ENCODE data around the gene ADD1. TPM values are rescaled to one million over a fixed set of nuclear protein-coding genes. Genes with fewer than 3 reads are reported as not detected.

ADD1 gene
- polyA plus RNA-seq, 4 donors: 158 to 262 (median 177) TPM

- Histone ChIP-seq H3K9me3 (ENCODE audit: control insufficient read depth in 2 of 2, insufficient read depth in 1 of 2, low read depth in 1 of 2, low read length in 1 of 2) (no peaks in the 10 kb centered on the region), H3K36me3 (ENCODE audit: control insufficient read depth in 3 of 3, insufficient read depth in 2 of 3, low read depth in 1 of 3, low read length in 3 of 3) (peaks cover 0 to 58% (median 8%) of the 10 kb centered on the region in 3 donors), H3K4me1 (ENCODE audit: control insufficient read depth in 3 of 3, insufficient read depth in 2 of 3, low read depth in 1 of 3, low read length in 2 of 3) (peaks cover 0 to 3% (median 0%) of the 10 kb centered on the region in 3 donors), H3K27me3 (ENCODE audit: control insufficient read depth in 3 of 3, insufficient read depth in 3 of 3, low read length in 3 of 3) (no peaks in the 10 kb centered on the region), H3K27ac (ENCODE audit: low read depth in 1 of 3, low read length in 2 of 3) (no peak overlapping the region), H3K4me3 (ENCODE audit: low read depth in 1 of 3, low read length in 3 of 3) (no peak overlapping the region)
- no peak for DNase-seq
- 88 to 90% (median 89%) methylated on average over 8 of the region's 8 CpGs for WGBS, 3 donors
- no peak for FAIRE-seq
These were observed 7.7 kb upstream of the ADD1 start for GRCh38 chr4:2835978-2836377.

- Histone ChIP-seq H3K4me3 (ENCODE audit: low read depth in 1 of 3, low read length in 3 of 3) (no peak overlapping the region), H3K27ac (ENCODE audit: low read depth in 1 of 3, low read length in 2 of 3) (peak overlapping the region in 2 of 3 donors; percentile 2 to 14), H3K36me3 (ENCODE audit: control insufficient read depth in 3 of 3, insufficient read depth in 2 of 3, low read depth in 1 of 3, low read length in 3 of 3) (peaks cover 0 to 54% (median 7%) of the 10 kb centered on the region in 3 donors), H3K4me1 (ENCODE audit: control insufficient read depth in 3 of 3, insufficient read depth in 2 of 3, low read depth in 1 of 3, low read length in 2 of 3) (peaks cover 0 to 3% (median 0%) of the 10 kb centered on the region in 3 donors), H3K27me3 (ENCODE audit: control insufficient read depth in 3 of 3, insufficient read depth in 3 of 3, low read length in 3 of 3) (no peaks in the 10 kb centered on the region), H3K9me3 (ENCODE audit: control insufficient read depth in 2 of 2, insufficient read depth in 1 of 2, low read depth in 1 of 2, low read length in 1 of 2) (no peaks in the 10 kb centered on the region)
- DNase-seq (no peak), FAIRE-seq (no peak)
- WGBS, 3 donors: 79 to 86% (median 82%) methylated on average over 5 of the region's 5 CpGs
These were observed 7.2 kb upstream of the ADD1 start for GRCh38 chr4:2836391-2836859.

GRCh38 chr4:2837110-2837903 is 6.3 kb upstream of the ADD1 start:
- no peak for FAIRE-seq

GRCh38 chr4:2837904-2838496 is 5.6 kb upstream of the ADD1 start:
- H3K36me3 ChIP-seq (ENCODE audit: control insufficient read depth in 3 of 3, insufficient read depth in 2 of 3, low read depth in 1 of 3, low read length in 3 of 3): peaks cover 0 to 38% (median 4%) of the 10 kb centered on the region in 3 donors
- DNase-seq (peak in 1 of 2 donors; percentile 56), FAIRE-seq (no peak)
- peaks cover 0 to 6% (median 3%) of the 10 kb centered on the region in 3 donors for H3K4me1 ChIP-seq (ENCODE audit: control insufficient read depth in 3 of 3, insufficient read depth in 2 of 3, low read depth in 1 of 3, low read length in 2 of 3)
- no peak overlapping the region for H3K4me3 ChIP-seq (ENCODE audit: low read depth in 1 of 3, low read length in 3 of 3)
- no peaks in the 10 kb centered on the region for H3K9me3 ChIP-seq (ENCODE audit: control insufficient read depth in 2 of 2, insufficient read depth in 1 of 2, low read depth in 1 of 2, low read length in 1 of 2)
- no peaks in the 10 kb centered on the region for H3K27me3 ChIP-seq (ENCODE audit: control insufficient read depth in 3 of 3, insufficient read depth in 3 of 3, low read length in 3 of 3)
- WGBS, 3 donors: 40 to 70% (median 60%) methylated on average over 7 to 8 of the region's 8 CpGs
- peak overlapping the region; percentile 5 to 74 (median 67) for H3K27ac ChIP-seq (ENCODE audit: low read depth in 1 of 3, low read length in 2 of 3)

More at GRCh38 chr4:2837110-2837903, 6.3 kb upstream of the ADD1 start:
- no peak for DNase-seq
- 69 to 74% (median 71%) methylated on average over 20 of the region's 20 CpGs for WGBS, 3 donors
- H3K36me3 ChIP-seq (ENCODE audit: control insufficient read depth in 3 of 3, insufficient read depth in 2 of 3, low read depth in 1 of 3, low read length in 3 of 3): peaks cover 0 to 45% (median 4%) of the 10 kb centered on the region in 3 donors
- no peaks in the 10 kb centered on the region for H3K27me3 ChIP-seq (ENCODE audit: control insufficient read depth in 3 of 3, insufficient read depth in 3 of 3, low read length in 3 of 3)
- no peak overlapping the region for H3K4me3 ChIP-seq (ENCODE audit: low read depth in 1 of 3, low read length in 3 of 3)
- peaks cover 0 to 3% (median 0%) of the 10 kb centered on the region in 3 donors for H3K4me1 ChIP-seq (ENCODE audit: control insufficient read depth in 3 of 3, insufficient read depth in 2 of 3, low read depth in 1 of 3, low read length in 2 of 3)
- H3K27ac ChIP-seq (ENCODE audit: low read depth in 1 of 3, low read length in 2 of 3): peak overlapping the region; percentile 5 to 74 (median 67)
- no peaks in the 10 kb centered on the region for H3K9me3 ChIP-seq (ENCODE audit: control insufficient read depth in 2 of 2, insufficient read depth in 1 of 2, low read depth in 1 of 2, low read length in 1 of 2)

GRCh38 chr4:2839060-2839459 is 4.6 kb upstream of the ADD1 start:
- Histone ChIP-seq H3K27ac (ENCODE audit: low read depth in 1 of 3, low read length in 2 of 3) (no peak overlapping the region), H3K27me3 (ENCODE audit: control insufficient read depth in 3 of 3, insufficient read depth in 3 of 3, low read length in 3 of 3) (no peaks in the 10 kb centered on the region), H3K36me3 (ENCODE audit: control insufficient read depth in 3 of 3, insufficient read depth in 2 of 3, low read depth in 1 of 3, low read length in 3 of 3) (peaks cover 0 to 27% (median 0%) of the 10 kb centered on the region in 3 donors), H3K9me3 (ENCODE audit: control insufficient read depth in 2 of 2, insufficient read depth in 1 of 2, low read depth in 1 of 2, low read length in 1 of 2) (no peaks in the 10 kb centered on the region), H3K4me3 (ENCODE audit: low read depth in 1 of 3, low read length in 3 of 3) (no peak overlapping the region), H3K4me1 (ENCODE audit: control insufficient read depth in 3 of 3, insufficient read depth in 2 of 3, low read depth in 1 of 3, low read length in 2 of 3) (peaks cover 0 to 7% (median 3%) of the 10 kb centered on the region in 3 donors)
- FAIRE-seq (no peak), DNase-seq (no peak)
- WGBS, 3 donors: 97 to 98% (median 97%) methylated on average over 3 of the region's 3 CpGs

- Histone ChIP-seq H3K4me3 (ENCODE audit: low read depth in 1 of 3, low read length in 3 of 3) (peak overlapping the region; percentile 80 to 99 (median 96)), H3K27me3 (ENCODE audit: control insufficient read depth in 3 of 3, insufficient read depth in 3 of 3, low read length in 3 of 3) (no peaks in the 10 kb centered on the region), H3K9me3 (ENCODE audit: control insufficient read depth in 2 of 2, insufficient read depth in 1 of 2, low read depth in 1 of 2, low read length in 1 of 2) (no peaks in the 10 kb centered on the region), H3K4me1 (ENCODE audit: control insufficient read depth in 3 of 3, insufficient read depth in 2 of 3, low read depth in 1 of 3, low read length in 2 of 3) (peaks cover 0 to 7% (median 6%) of the 10 kb centered on the region in 3 donors), H3K36me3 (ENCODE audit: control insufficient read depth in 3 of 3, insufficient read depth in 2 of 3, low read depth in 1 of 3, low read length in 3 of 3) (no peaks in the 10 kb centered on the region), H3K27ac (ENCODE audit: low read depth in 1 of 3, low read length in 2 of 3) (peak overlapping the region; percentile 83 to 96 (median 86))
- WGBS, 3 donors: 13 to 17% (median 16%) methylated on average over 10 of the region's 10 CpGs
- DNase-seq (no peak), FAIRE-seq (no peak)
These were observed 869 bp upstream of the ADD1 start for GRCh38 chr4:2842687-2843262.

GRCh38 chr4:2843941-2844584 is 419 bp downstream of the ADD1 start:
- Histone ChIP-seq H3K9me3 (ENCODE audit: control insufficient read depth in 2 of 2, insufficient read depth in 1 of 2, low read depth in 1 of 2, low read length in 1 of 2) (no peaks in the 10 kb centered on the region), H3K4me1 (ENCODE audit: control insufficient read depth in 3 of 3, insufficient read depth in 2 of 3, low read depth in 1 of 3, low read length in 2 of 3) (peaks cover 2 to 7% (median 6%) of the 10 kb centered on the region in 3 donors), H3K27ac (ENCODE audit: low read depth in 1 of 3, low read length in 2 of 3) (peak overlapping the region; percentile 88 to 96 (median 92)), H3K36me3 (ENCODE audit: control insufficient read depth in 3 of 3, insufficient read depth in 2 of 3, low read depth in 1 of 3, low read length in 3 of 3) (no peaks in the 10 kb centered on the region), H3K4me3 (ENCODE audit: low read depth in 1 of 3, low read length in 3 of 3) (peak overlapping the region; percentile 92 to 99 (median 96)), H3K27me3 (ENCODE audit: control insufficient read depth in 3 of 3, insufficient read depth in 3 of 3, low read length in 3 of 3) (no peaks in the 10 kb centered on the region)
- DNase-seq (peak; percentile 50 to 68), FAIRE-seq (no peak)
- WGBS, 3 donors: 1% methylated on average over 40 to 74 of the region's 74 CpGs

GRCh38 chr4:2846172-2846571 is 2.5 kb downstream of the ADD1 start:
- H3K27ac ChIP-seq (ENCODE audit: low read depth in 1 of 3, low read length in 2 of 3): no peak overlapping the region
- FAIRE-seq: no peak

More at GRCh38 chr4:2846172-2846571, 2.5 kb downstream of the ADD1 start:
- 58 to 63% (median 62%) methylated on average over 2 of the region's 2 CpGs for WGBS, 3 donors
- no peaks in the 10 kb centered on the region for H3K36me3 ChIP-seq (ENCODE audit: control insufficient read depth in 3 of 3, insufficient read depth in 2 of 3, low read depth in 1 of 3, low read length in 3 of 3)
- DNase-seq: no peak
- no peak overlapping the region for H3K4me3 ChIP-seq (ENCODE audit: low read depth in 1 of 3, low read length in 3 of 3)
- H3K4me1 ChIP-seq (ENCODE audit: control insufficient read depth in 3 of 3, insufficient read depth in 2 of 3, low read depth in 1 of 3, low read length in 2 of 3): peaks cover 5 to 20% (median 6%) of the 10 kb centered on the region in 3 donors
- H3K27me3 ChIP-seq (ENCODE audit: control insufficient read depth in 3 of 3, insufficient read depth in 3 of 3, low read length in 3 of 3): no peaks in the 10 kb centered on the region
- no peaks in the 10 kb centered on the region for H3K9me3 ChIP-seq (ENCODE audit: control insufficient read depth in 2 of 2, insufficient read depth in 1 of 2, low read depth in 1 of 2, low read length in 1 of 2)
